PC-9 (cell line): ENCODE measurements around the gene PGLYRP2.

Experiments used
- CTCF ChIP-seq: fragments of 200-600 bp; sonication (generic); conservative IDR thresholded peaks from 2 replicates; pipeline ENCODE4 v1.6.1; 2017; ENCODE audit warnings: mixed run types, antibody characterized with exemption, mild to moderate bottlenecking, moderate library complexity
- EZH2 ChIP-seq: fragments of 200-600 bp; sonication (generic); IDR thresholded peaks from 2 replicates; pipeline ENCODE4 v1.8.0; 2017; ENCODE audit warnings: antibody characterized with exemption, low read depth

GRCh38 chr19:15467734-15468214 lies 11.5 kb downstream of the PGLYRP2 start:
- no peak for TF ChIP-seq EZH2
- TF ChIP-seq CTCF, result no peak
